Measurements from ENCODE around the gene WDR89.

- TF ChIP-seq YY1 (IDR thresholded peaks at IDR 0.05; ENCODE audit: insufficient read depth, insufficient read length) (no peak), ZNF274 (IDR thresholded peaks at IDR 0.05; ENCODE audit: low read depth, low read length) (no peak)
Measured at GRCh38 chr14:63654346-63654745, 12.7 kb upstream of the WDR89 start.

Measured in NT2/D1 (cell line).